Muscle of back (tissue), 11 donors: Measurements from ENCODE around the gene LUZP2. TPM values are rescaled to one million over a fixed set of nuclear protein-coding genes. Genes with fewer than 3 reads are reported as not detected.

Experiments used
- DNase-seq, 3 donors: peaks; one replicate each; pipeline versions ENCODE4 v3.0.0 to v3.0.0-alpha.2; 2013
- polyA plus RNA-seq, 10 donors: library from polyadenylated mRNA; unstranded; fragments of 120-200 nt; gene quantifications; one replicate each; pipeline ENCODE4 v1.2.1, GENCODE V29; 2013; ENCODE audit not compliant: insufficient read length in 10 of 10

LUZP2 gene
- polyA plus RNA-seq, 10 donors: 0.90 to 3.8 (median 1.8) TPM

- DNase-seq: no peak
These were observed 137.8 kb downstream of the LUZP2 start for GRCh38 chr11:24634606-24635160.

- DNase-seq: no peak
These were observed 138.9 kb downstream of the LUZP2 start for GRCh38 chr11:24635588-24636290.

- DNase-seq: no peak
These were observed 139.4 kb downstream of the LUZP2 start for GRCh38 chr11:24636291-24636629.

- DNase-seq: no peak
These were observed 140.7 kb downstream of the LUZP2 start for GRCh38 chr11:24637520-24637919.

- DNase-seq: no peak
These were observed 145.8 kb downstream of the LUZP2 start for GRCh38 chr11:24642648-24643047.

GRCh38 chr11:24645563-24645962 lies 148.7 kb downstream of the LUZP2 start:
- DNase-seq: no peak

- DNase-seq: no peak
These were observed 155.0 kb downstream of the LUZP2 start for GRCh38 chr11:24651873-24652272.

- no peak for DNase-seq
These were observed 157.0 kb downstream of the LUZP2 start for GRCh38 chr11:24653901-24654300.

GRCh38 chr11:24661331-24661730 lies 164.5 kb downstream of the LUZP2 start:
- peak; percentile 13 to 22 (median 16) for DNase-seq

GRCh38 chr11:24664399-24664798 lies 167.5 kb downstream of the LUZP2 start:
- DNase-seq: no peak

- DNase-seq: no peak
These were observed 170.6 kb downstream of the LUZP2 start for GRCh38 chr11:24667353-24667968.

- DNase-seq: no peak
These were observed 182.0 kb downstream of the LUZP2 start for GRCh38 chr11:24678703-24679348.

- no peak for DNase-seq
These were observed 183.0 kb downstream of the LUZP2 start for GRCh38 chr11:24679821-24680351.

GRCh38 chr11:24683583-24683982 lies 186.7 kb downstream of the LUZP2 start:
- DNase-seq: no peak

- DNase-seq: no peak
These were observed 189.0 kb downstream of the LUZP2 start for GRCh38 chr11:24685821-24686220.

GRCh38 chr11:24687531-24688147 lies 190.8 kb downstream of the LUZP2 start:
- no peak for DNase-seq

- DNase-seq: peak in 2 of 3 donors; percentile 4 to 23
These were observed 192.1 kb downstream of the LUZP2 start for GRCh38 chr11:24688981-24689380.

- peak in 1 of 3 donors; percentile 9 for DNase-seq
These were observed 200.8 kb downstream of the LUZP2 start for GRCh38 chr11:24697522-24698111.

GRCh38 chr11:24704716-24705115 lies 207.9 kb downstream of the LUZP2 start:
- DNase-seq: no peak

GRCh38 chr11:24705474-24705873 lies 208.6 kb downstream of the LUZP2 start:
- DNase-seq: no peak

- DNase-seq: no peak
These were observed 211.8 kb downstream of the LUZP2 start for GRCh38 chr11:24708616-24709015.
